Measurements from ENCODE around the gene HEPACAM2. TPM values are rescaled to one million over a fixed set of nuclear protein-coding genes. Genes with fewer than 3 reads are reported as not detected.

The HEPACAM2 gene
- total RNA-seq, 1 experiment from 2014 or later, result 2.3 TPM

- no peak for DNase-seq (ENCODE audit: low spot score)
Observed at GRCh38 chr7:93147363-93147762, 78.9 kb downstream of the HEPACAM2 start.

- no peak for DNase-seq (ENCODE audit: low spot score)
Observed at GRCh38 chr7:93146472-93147141, 79.7 kb downstream of the HEPACAM2 start.

GRCh38 chr7:93146036-93146435 lies 80.2 kb downstream of the HEPACAM2 start:
- no peak for DNase-seq (ENCODE audit: low spot score)

- DNase-seq (ENCODE audit: low spot score), result no peak
Observed at GRCh38 chr7:93145354-93145753, 80.9 kb downstream of the HEPACAM2 start.

- no peak for DNase-seq (ENCODE audit: low spot score)
Observed at GRCh38 chr7:93142127-93142526, 84.1 kb downstream of the HEPACAM2 start.

GRCh38 chr7:93140582-93141191 lies 85.6 kb downstream of the HEPACAM2 start:
- no peak for DNase-seq (ENCODE audit: low spot score)

GRCh38 chr7:93138576-93138975 lies 87.7 kb downstream of the HEPACAM2 start:
- no peak for DNase-seq (ENCODE audit: low spot score)

Other genes starting within 250 kb of the HEPACAM2 start
- gene SAMD9, start 108.5 kb downstream of the HEPACAM2 start, total RNA-seq (2014; rRNA removed; shearing (Covaris generic)), result 8.3 and 8.5 TPM in 2 replicates
- gene SAMD9L, start 78.1 kb downstream of the HEPACAM2 start, total RNA-seq (2014; rRNA removed; shearing (Covaris generic)), result 0.33 and 0.37 TPM in 2 replicates
- gene VPS50, start 5.9 kb upstream of the HEPACAM2 start, total RNA-seq (2014; rRNA removed; shearing (Covaris generic)), result 9.3 and 15.9 TPM in 2 replicates